IPS DF 6.9 (cell line): ENCODE measurements around the gene KHDC4.
"Not testable (repeated sequence)": the region's sequence is repeated elsewhere in the genome, so short reads cannot be mapped to it uniquely, and the experiment has no call there.

Experiments used
- DNase-seq: peaks from one replicate; pipeline ENCODE4 v3.0.0-alpha.2; 2013; ENCODE audit warnings: low read depth, low spot score
- H3K27ac ChIP-seq: one replicate; pipeline ENCODE4 v1.5.1; 2013; ENCODE audit warnings: low read length, control low read depth
- H3K27me3 ChIP-seq: 2 replicates; pipeline ENCODE4 v1.6.1; 2013; ENCODE audit warnings: mild to moderate bottlenecking, low read length; ENCODE audit not compliant: control insufficient read depth, insufficient read depth
- H3K36me3 ChIP-seq: 2 replicates; pipeline ENCODE4 v1.6.1; 2013; ENCODE audit warnings: low read length; ENCODE audit not compliant: control insufficient read depth, insufficient read depth
- H3K4me1 ChIP-seq: 2 replicates; pipeline ENCODE4 v1.6.1; 2013; ENCODE audit warnings: low read length; ENCODE audit not compliant: control insufficient read depth, insufficient read depth
- H3K4me3 ChIP-seq: 2 replicates; pipeline ENCODE4 v1.5.1; 2013; ENCODE audit warnings: mild to moderate bottlenecking, low read length
- H3K9me3 ChIP-seq: 2 replicates; pipeline ENCODE4 v1.6.1; 2013; ENCODE audit warnings: low read length, inconsistent platforms; ENCODE audit not compliant: control insufficient read depth, insufficient read depth
- WGBS: extraction: QIAGEN DNeasy Blood & Tissue Kit; methylation state at CpG from one replicate; pipeline ENCODE4 v1.1.7; 2013; ENCODE audit warnings: mixed read lengths, missing lambda C conversion rate; ENCODE audit not compliant: insufficient read length, insufficient coverage; 5-methylcytosine and 5-hydroxymethylcytosine counted together

KHDC4 gene

GRCh38 chr1:155940993-155941844 is 7.0 kb upstream of the KHDC4 start, which contains the start of gene RXFP4:
RXFP4 (plus strand) TSS chr1:155941638; CDS start chr1:155941710, 72 bp downstream.
- H3K36me3 ChIP-seq, result no peaks in the 10 kb centered on the region
- no peak within 1 kb of the TSS for H3K27ac ChIP-seq
- H3K9me3 ChIP-seq, result no peaks in the 10 kb centered on the region
- no peak within 1 kb of the TSS for H3K4me3 ChIP-seq
- no peak for DNase-seq
- no peaks in the 10 kb centered on the region for H3K27me3 ChIP-seq
- H3K4me1 ChIP-seq, result peaks cover 4% of the 10 kb centered on the region; the same call in 1 of the 2 replicates
- no CpG with 5 or more reads among the region's 11 CpGs for WGBS

DNA sequence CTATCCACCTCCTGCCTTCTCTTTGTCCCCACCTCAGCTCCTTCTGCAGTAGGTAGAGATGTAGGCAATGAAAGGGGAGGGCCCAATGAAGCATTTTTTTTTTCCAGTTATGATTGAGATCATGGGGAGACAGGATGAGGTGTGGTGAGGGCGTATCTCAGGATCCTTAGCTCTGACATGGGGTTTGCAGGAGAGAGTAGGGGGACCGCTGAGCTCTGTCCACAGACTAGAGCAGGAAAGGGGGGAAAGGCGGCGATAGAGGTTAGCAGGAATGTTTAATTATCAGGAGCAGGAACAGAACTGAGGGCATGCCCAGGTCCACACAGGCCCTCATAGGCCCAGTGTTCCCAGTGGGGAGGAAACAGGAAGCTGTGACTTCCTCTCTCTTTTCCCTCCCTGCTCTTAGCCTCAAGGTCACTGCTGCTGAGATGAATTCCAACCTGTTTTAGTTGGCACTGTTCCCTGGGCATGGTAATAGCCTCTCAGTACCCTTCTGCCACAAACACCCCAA is 6.3 kb upstream of the KHDC4 start:
- no peak for DNase-seq
- H3K9me3 ChIP-seq, result no peaks in the 10 kb centered on the region
- peaks cover 4% of the 10 kb centered on the region; the same call in 1 of the 2 replicates for H3K4me1 ChIP-seq
- H3K36me3 ChIP-seq, result no peaks in the 10 kb centered on the region
- no peaks in the 10 kb centered on the region for H3K27me3 ChIP-seq
- no CpG with 5 or more reads among the region's 4 CpGs for WGBS
- no peak overlapping the region for H3K4me3 ChIP-seq
- no peak overlapping the region for H3K27ac ChIP-seq

- Histone ChIP-seq H3K36me3 (no peaks in the 10 kb centered on the region), H3K27ac (no peak overlapping the region), H3K27me3 (no peaks in the 10 kb centered on the region), H3K4me1 (0 out of 2 replicates have a peak, but pooled peaks cover 1% of the 10 kb centered on the region), H3K9me3 (no peaks in the 10 kb centered on the region), H3K4me3 (no peak overlapping the region)
- peak; percentile 60 for DNase-seq
- WGBS, result no CpG with 5 or more reads among the region's 1 CpG
Measured at GRCh38 chr1:155938220-155938627, 4.0 kb upstream of the KHDC4 start.

- H3K4me1 ChIP-seq, result no peaks in the 10 kb centered on the region
- DNase-seq, result no peak
- H3K27me3 ChIP-seq, result no peaks in the 10 kb centered on the region
- peak overlapping the region; percentile 95; the same call in 1 of the 2 replicates for H3K4me3 ChIP-seq
- WGBS, result no CpG with 5 or more reads among the region's 24 CpGs
- no peaks in the 10 kb centered on the region for H3K9me3 ChIP-seq
- H3K27ac ChIP-seq, result no peak overlapping the region
- H3K36me3 ChIP-seq, result peaks cover 2% of the 10 kb centered on the region; the same call in 1 of the 2 replicates
Measured at GRCh38 chr1:155934936-155935590, 850 bp upstream of the KHDC4 start.

DNA sequence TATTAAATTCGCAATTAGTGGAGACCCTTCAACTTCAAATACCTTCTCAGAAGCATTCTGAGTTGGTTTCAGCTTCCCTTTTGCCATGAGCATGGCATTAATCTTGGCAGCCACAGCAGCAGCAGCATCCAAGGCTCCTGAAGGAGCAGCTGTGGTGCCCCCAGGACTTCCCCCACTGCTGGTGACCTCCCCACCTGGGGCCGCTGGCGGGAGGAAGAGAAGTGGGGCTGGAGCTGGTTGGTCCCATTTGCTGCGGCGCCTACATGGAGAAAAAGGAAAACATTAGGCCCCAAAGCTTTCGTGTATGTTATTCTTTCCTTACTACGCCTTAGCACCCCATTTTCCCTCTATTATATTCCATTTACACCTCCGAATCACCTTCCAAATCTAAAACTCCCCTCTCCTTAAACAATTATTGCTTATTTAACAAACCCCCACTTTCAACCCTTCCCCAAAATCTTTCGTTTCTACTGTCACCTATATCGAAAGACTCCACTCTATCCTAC is 569 bp downstream of the KHDC4 start:
- Histone ChIP-seq H3K27me3 (no peaks in the 10 kb centered on the region), H3K4me1 (no peaks in the 10 kb centered on the region), H3K27ac (no peak overlapping the region), H3K9me3 (no peaks in the 10 kb centered on the region), H3K36me3 (peaks cover 5% of the 10 kb centered on the region; the same call in 1 of the 2 replicates), H3K4me3 (peak overlapping the region; percentile 95)
- WGBS, result 100% methylated on average over 4 of the region's 10 CpGs
- DNase-seq, result no peak

GRCh38 chr1:155932487-155932886 is 1.7 kb downstream of the KHDC4 start:
- H3K36me3 ChIP-seq, result peaks cover 9% of the 10 kb centered on the region; the same call in 1 of the 2 replicates
- H3K4me3 ChIP-seq, result no peak overlapping the region
- WGBS, result no CpG with 5 or more reads among the region's 5 CpGs
- H3K27me3 ChIP-seq, result no peaks in the 10 kb centered on the region
- H3K27ac ChIP-seq, result no peak overlapping the region
- DNase-seq, result no peak
- no peaks in the 10 kb centered on the region for H3K4me1 ChIP-seq
- no peaks in the 10 kb centered on the region for H3K9me3 ChIP-seq

DNA sequence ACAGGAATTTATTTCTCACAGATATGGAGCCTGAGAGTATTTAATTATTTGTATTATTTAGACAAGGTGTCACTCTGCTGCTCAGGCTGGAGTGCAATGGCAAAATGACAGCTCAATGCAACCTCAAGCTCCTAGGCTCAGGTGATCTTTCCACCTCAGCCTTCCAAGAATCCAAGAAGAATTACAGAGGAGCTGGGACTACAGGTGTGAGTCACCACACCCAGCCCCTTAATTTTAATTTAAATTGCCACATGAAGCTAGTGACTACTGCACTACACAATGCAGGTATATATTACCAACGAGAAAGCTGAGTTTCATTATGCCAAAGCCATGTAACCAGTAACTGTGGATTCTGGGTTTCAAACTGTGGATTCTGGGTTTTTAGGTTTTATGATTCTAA is 2.1 kb downstream of the KHDC4 start:
- DNase-seq, result no peak
- Histone ChIP-seq H3K9me3 (no peaks in the 10 kb centered on the region), H3K4me1 (no peaks in the 10 kb centered on the region), H3K4me3 (no peak overlapping the region), H3K27me3 (no peaks in the 10 kb centered on the region), H3K36me3 (peaks cover 12% of the 10 kb centered on the region; the same call in 1 of the 2 replicates), H3K27ac (no peak overlapping the region)
- WGBS, result no CpG with 5 or more reads among the region's 1 CpG

DNA sequence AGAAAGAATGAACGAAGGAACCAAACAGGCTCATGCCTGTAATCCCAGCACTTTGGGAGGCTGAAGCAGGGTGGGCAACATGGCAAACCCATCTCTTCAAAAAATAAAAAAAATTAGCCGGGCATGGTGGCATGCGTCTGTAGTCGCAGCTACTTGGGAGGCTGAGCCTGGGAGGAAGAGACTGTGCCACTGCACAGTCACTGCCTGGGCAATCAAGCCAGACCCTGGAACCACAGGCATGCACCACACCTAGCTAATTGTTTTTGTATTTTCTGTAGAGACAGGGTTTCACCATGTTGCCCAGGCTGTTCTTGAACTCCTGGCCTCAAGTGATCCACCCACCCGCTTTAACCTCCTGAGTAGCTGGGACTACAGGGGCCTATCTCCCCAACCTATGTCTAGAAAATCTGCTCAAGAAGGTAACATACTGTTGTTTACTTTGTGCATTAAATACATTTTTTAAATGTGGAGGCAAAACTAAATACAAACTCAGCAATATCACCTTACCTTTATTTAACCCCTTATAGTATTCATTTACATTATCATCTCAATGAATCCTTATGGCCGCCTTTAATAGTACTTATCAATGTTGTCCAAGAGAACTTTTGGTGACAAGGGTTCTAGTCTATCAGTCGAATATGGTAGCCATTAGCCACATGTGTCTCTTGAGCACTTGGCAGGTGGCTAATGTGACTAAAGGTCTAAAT is 2.7 kb downstream of the KHDC4 start:
- no peaks in the 10 kb centered on the region for H3K27me3 ChIP-seq
- 100% methylated on average over 1 of the region's 7 CpGs for WGBS
- peaks cover 18% of the 10 kb centered on the region for H3K36me3 ChIP-seq
- no peaks in the 10 kb centered on the region for H3K9me3 ChIP-seq
- H3K4me1 ChIP-seq, result no peaks in the 10 kb centered on the region
- DNase-seq, result no peak
- no peak overlapping the region for H3K4me3 ChIP-seq
- H3K27ac ChIP-seq, result no peak overlapping the region

GRCh38 chr1:155930725-155931124 is 3.5 kb downstream of the KHDC4 start:
- not testable (repeated sequence) for H3K4me1 ChIP-seq, H3K27ac ChIP-seq, H3K4me3 ChIP-seq, DNase-seq, H3K27me3 ChIP-seq, H3K9me3 ChIP-seq
- WGBS, result no CpG with 5 or more reads among the region's 10 CpGs
- H3K36me3 ChIP-seq, result peaks cover 23% of the 10 kb centered on the region

DNA sequence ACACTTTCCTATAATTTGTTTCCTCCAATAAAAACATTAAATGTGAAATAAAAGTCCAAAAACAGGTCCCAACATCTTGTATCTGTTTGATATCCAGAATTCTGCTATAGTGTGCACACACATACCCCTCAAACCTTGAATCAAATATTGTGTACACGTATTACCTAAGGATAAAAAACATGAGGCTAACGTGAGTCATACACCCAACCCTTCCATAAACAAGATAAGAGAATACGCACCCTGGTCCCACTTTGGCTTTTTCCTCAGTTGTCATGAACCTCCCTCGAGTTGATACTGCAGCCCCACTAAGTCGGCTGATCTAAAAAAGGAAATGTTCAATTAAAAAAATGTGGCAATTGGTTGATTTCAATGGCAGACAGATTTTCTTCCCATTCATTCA is 5.2 kb downstream of the KHDC4 start:
- Histone ChIP-seq H3K9me3 (no peaks in the 10 kb centered on the region), H3K4me3 (no peak overlapping the region), H3K27me3 (no peaks in the 10 kb centered on the region), H3K27ac (no peak overlapping the region), H3K4me1 (no peaks in the 10 kb centered on the region), H3K36me3 (peaks cover 29% of the 10 kb centered on the region)
- no CpG with 5 or more reads among the region's 5 CpGs for WGBS
- no peak for DNase-seq
